GM12892 (cell line): Measurements from ENCODE around the gene FARP2.

Experiments
- POLR2A ChIP-seq: IDR thresholded peaks from 2 replicates; pipeline ENCODE4 v1.6.1; 2011; ENCODE audit warnings: low read depth, low read length, control low read depth
- POLR2AphosphoS5 ChIP-seq: IDR thresholded peaks from 2 replicates; pipeline ENCODE4 v1.6.1; 2011; ENCODE audit warnings: low read depth, low read length, control low read depth
- TAF1 ChIP-seq: IDR thresholded peaks from 2 replicates; pipeline ENCODE4 v1.6.1; 2011; ENCODE audit warnings: low read depth, mild to moderate bottlenecking, control low read depth, low read length, borderline replicate concordance

GRCh38 chr2:241475267-241475666, 119.2 kb downstream of the FARP2 start:
- no peak for TF ChIP-seq POLR2A
- no peak for TF ChIP-seq TAF1
- no peak for TF ChIP-seq POLR2AphosphoS5
